HG02588 (cell line): Measurements from ENCODE around the gene CD300LD.
"Not testable (repeated sequence)": the region's sequence is repeated elsewhere in the genome, so short reads cannot be mapped to it uniquely, and the experiment has no call there.

Experiments used
- ATAC-seq: cut with Tn5 transposase; IDR thresholded peaks from one replicate; pipeline ENCODE4 v1.9.1; 2021; ENCODE audit warnings: mild to moderate bottlenecking, moderate library complexity; ENCODE audit not compliant: unreplicated experiment

The CD300LD gene

DNA sequence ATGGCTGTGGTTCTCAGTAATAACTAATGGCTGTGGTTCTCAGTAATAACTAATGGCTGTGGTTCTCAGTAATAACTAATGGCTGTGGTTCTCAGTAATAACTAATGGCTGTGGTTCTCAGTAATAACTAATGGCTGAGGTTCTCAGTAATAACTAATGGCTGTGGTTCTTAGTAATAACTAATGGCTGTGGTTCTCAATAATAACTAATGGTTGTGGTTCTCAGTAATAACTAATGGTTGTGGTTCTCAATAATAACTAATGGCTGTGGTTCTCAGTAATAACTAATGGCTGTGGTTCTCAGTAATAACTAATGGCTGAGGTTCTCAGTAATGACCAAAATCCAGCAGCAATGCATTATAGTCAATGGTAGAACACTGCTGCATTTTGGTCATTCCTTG lies 18.4 kb downstream of the CD300LD start:
- not testable (repeated sequence) for ATAC-seq

DNA sequence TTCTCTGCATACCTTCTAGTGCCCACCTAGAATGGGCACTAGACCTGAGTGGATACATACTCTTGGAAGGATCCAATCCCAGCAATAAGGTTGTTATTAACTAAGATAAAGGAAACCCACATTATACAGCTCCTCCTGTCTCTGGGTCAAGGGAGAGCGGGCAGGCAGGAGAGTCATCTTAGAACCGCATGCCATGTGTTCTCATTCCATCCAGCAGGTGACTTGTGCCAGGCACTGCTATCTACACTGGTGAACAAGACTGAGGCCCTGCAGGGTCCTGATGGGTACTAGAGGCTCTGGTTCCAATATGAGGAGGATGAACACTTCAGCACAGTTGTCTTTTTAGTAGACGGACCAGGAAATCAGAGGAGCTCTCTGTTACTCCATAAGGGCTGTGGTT lies 18.9 kb downstream of the CD300LD start:
- ATAC-seq, result no peak

DNA sequence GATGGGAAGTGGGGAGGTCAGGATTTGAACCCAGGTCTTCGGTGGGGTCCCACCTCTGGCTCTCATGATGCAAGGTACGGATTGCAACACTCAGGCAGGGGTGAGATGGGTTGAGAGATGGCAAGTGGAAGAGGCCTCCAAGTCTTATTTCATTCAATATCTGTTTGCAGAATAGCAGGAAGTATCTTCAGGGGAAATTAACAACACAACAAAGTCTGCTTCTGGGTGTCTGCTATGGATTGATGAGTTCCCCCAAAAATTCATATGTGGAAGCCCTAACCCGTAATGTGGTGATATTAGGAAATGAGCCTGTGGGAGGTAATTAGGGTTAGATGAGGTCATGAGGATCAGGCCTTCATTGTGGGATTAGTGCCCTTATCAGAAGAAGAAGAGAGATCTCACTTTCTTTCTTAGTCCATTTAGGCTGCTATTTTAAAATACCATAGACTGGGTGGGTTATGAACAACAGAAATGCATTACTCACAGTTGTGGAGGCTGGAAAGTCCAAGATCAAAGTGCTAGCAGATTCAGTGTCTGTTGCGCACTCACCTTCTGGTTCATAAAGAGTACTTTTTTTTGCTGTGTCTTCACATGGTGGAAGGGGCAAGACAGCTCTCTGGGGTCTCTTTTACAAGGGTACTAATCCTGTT lies 20.3 kb downstream of the CD300LD start:
- ATAC-seq, result no peak

DNA sequence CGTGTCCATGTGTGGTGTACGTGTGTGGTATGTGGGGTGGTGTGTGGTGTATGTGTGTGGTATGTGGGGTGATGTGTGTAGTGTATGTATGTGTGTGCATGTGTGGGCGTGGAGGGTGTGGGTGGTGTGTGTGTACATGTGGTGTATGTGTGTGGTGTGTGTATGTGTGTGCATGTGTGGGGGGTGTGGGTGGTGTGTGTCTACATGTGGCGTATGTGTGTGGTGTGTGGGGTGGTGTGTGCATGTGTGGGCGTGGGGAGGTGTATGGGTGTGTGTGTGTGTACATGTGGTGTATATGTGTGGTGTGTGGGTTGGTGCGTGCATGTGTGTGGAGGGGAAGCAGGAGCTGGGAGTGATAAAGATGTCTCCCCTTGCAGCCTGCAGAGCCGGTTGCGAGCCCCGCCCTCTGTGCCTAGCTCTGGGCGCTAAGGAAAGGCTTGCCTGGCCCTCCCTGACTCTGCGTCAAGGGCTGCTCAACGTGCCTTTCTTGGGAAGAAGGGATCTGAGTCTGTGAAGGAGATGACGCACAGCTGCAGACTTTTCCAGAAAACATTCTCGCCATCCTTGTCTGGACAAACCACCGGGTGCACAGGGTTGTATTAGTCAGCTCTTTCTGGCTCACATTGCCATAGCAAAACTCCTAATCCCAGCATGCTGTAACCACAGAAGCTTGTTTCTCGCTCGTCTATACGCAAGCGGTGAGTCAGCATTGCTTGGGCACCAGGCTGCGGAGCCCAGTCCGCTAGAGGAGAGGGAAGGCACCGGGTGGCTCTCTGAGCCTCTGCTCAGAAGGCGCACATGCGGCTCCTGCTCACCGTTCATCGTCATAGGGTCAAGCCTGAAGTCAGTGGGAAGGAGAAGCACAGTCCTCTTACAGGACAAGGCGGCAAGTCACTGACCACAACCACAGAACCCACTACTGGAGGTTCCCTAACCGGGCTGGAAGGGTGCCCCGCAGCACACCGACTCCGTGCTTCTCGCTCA lies 22.8 kb downstream of the CD300LD start:
- ATAC-seq, result no peak

DNA sequence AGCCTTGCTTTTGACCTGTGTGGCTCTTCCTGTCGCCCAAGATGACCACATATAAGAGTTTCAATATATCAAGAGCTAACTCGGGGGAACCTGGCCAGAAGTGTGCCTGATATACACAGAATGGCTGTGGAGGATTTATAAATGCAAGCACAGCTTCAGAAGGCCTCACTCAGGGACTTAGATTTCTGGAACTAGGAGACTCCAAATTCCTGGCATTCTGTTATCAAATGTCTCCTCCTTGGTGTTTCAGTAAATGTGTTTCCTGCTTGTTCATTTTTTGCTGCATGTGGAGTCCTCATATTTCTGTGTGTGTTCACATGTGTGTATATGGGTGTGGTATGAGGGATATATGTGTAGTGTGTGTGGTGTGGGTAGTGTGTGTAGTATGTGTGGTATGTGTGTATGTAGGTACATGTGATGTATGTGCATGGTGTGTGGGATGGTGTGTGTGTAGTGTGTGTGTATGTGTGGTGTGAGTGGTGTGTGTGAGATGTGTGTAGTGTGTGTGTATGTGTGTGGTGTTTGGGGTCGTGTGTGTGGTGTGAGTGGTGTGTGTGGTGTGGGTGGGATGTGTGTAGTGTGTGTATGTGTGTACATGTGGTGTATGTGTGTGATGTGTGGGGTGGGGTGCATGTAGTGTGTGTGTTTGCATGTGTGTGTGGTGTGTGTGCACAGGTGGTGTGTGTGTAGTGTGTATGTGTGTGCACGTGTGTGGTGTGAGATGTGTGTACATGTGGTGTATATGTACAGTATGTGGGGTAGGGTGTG lies 23.8 kb downstream of the CD300LD start:
- no peak for ATAC-seq

DNA sequence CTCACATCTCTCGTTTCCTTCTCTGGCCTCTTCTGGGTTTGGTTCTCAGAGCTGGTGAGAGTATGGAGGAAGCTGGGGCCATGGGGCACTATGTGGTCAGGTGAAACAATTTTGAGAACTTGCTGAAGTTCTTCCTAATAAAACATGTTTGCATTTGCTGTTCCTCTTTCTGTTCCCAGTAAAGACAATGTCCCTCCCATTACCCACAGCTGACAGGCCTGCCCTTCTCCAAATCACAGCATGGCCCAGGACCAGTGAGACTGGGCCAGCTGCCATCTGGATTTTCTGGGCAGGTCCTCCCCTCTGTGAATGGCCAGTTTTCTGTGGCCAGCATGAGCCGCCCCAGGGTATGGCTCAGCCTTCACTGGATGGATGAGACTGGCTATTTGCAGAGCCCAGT lies 24.7 kb downstream of the CD300LD start, which contains the start of gene CD300H:
TSS of gene CD300H (minus strand) at position 113 of the 400 bp plus-strand sequence.
- ATAC-seq, result no peak

DNA sequence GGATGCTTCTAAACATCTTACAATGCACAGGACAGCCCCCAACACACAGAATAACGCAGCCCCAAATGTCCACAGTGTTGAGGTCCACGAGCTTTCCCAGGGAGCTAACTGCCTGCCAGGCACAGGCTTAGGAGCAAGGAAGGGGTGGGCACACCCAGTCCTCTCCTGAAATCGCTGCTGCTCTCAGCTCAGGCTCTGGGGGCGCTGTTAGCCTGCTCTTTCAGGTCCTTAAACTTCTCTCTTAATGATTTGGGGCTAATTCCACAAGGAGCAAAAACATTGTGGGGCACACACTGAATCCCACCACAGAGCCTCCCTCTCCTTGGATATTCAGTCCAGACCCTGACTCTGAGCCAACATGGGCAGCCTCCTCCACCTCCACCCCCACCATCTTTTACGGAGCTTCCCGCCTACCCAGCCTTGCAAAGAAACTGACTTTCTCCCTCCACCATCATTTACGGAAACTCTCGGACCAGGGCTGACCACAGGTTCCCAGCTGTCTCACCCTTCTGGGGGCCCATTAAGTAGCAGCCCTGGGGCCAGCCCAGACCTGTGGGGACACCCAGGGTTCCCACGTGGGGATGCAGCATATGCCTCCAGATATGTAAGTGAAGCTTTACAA lies 25.8 kb downstream of the CD300LD start:
- no peak for ATAC-seq

DNA sequence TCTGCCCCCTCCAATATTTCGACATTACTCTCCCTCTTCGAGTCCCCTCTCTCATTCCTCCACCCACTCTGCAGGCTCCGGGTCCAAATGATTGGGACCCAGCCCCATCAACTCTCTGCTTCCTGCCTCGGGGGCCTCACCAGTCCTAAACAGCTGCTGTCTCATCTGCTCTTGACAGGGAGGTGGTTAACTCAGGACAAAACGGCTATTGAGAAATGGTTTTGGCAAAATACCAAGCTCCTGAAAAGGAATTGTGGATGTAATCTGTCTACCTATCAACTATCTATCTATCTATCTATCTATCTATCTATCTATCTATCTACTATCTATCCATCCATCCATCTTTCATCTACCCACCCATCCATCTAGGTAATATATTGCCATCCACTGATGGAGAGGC lies 27.0 kb downstream of the CD300LD start:
- no peak for ATAC-seq

DNA sequence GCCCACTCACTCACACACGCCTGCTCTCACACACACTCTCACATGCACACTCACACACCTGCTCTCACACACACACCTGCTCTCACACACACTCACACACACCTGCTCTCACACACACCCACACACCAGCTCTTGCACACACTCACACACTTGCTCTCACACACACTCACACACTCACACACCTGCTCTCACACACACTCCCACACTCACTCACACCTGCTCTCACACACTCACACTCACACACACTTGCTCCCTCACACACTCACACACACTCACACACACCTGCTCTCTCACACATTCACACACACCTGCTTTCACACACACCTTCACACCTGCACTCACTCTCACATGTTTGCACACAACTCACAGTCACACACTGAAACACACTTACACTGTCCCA lies 28.7 kb downstream of the CD300LD start:
- no peak for ATAC-seq

DNA sequence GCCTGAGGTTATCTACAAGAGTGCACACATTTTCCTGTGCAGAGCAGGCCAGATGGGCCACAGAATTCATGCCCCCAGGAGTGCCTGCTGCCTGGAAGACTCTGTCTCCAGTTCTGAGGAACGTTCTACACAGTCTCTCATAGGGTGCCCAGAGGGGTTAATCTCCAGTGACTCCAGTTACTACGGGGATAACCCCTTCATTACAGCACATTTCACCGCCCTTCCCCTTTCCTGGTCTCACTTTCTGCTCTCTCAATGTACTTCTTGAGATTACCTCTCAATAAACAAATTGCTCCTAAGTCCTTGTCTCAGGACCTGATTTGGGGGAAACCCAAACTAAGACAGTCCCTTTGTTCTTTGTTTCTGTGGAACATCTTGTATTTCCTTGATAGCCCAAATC lies 30.5 kb downstream of the CD300LD start:
- ATAC-seq, result no peak

DNA sequence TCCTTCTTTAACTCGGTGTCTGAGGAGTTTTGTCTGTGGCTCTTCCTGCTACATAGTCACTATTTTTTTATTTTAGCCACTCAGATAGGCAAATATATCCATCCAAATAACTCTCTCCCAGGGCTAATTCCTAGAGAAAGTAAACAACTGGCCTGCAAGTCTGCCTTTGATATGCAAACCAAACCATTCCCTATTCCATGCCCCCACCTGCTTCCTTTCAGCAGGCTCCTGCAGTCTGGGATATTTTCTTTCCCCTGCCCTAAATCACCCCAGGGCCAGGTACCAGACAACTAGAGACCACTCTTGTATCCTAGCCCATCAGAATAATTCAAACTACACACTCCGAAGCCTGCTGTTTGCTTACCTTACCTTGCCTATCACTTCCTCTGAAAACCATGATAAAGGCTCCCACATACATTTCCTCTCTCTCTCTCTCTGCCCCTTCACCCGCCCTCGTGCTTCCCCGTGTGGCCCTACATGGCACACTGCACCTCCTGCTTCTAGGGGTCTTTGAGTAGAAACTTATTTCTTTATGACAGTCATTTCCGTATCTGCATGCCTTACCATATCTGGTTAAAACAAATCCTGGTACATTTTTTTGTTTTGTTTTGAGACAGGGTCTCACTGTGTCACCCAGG lies 33.1 kb downstream of the CD300LD start:
- ATAC-seq, result no peak

DNA sequence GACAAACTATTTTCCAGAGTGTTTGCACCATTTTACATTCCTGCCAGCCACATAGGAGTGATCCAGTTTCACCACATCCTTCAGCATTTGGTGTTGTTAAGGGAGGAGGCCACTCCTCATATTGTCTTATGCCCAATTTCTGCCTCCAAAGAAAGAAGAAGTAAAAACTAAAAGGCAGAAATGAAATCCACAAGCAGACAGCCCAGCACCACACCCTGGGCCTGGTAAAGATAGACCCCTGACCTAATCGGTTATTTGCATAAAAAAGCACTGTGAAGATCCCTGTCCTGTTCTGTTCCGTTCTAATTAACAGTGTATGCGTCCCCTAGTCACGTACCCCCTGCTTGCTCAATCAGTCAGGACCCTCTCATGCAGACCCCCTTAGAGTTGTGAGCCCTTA lies 33.7 kb downstream of the CD300LD start:
- not testable (repeated sequence) for ATAC-seq

DNA sequence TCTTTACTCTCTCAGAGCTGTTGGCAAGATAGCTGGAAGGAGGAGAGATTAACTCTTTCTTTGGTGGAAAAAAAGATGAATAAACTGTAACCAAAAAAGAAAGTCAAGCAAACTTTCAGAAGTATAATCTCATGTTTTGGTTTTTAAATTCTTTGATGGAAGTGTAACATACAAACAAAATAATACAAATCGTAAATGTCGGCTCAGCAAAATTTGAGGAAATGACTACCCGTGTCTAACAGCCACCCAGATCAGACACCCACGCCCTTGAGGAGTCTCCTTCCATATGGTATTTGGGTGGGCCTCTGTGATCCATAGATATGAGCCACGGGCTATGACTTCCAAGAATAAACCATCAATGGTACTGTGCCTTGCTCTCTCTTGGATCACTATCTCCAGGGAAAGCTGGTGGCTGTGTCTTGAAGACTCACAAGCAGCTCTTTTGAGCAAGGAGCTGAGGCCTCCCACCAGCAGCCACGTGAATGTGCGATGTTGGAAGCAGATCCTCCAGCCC lies 36.6 kb downstream of the CD300LD start:
- no peak for ATAC-seq

DNA sequence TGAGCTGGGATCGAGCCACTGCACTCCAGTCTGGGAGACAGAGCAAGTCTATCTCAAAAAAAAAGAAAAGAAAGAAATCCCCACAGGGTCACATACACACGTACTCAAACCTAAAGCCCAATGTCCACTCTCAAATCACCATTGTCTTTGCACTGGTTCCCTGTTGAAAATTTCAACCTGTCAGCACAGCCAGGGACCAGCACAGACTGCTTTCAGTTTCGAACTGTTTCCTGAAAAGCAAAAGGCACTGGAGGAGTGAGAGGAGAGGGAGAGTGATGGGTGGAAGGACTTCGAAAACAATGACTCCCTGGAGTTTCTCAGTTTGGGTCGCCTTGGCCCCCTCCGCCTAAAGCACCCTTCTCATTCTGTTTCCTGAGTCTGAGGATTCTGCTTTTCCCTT lies 37.2 kb downstream of the CD300LD start:
- no peak for ATAC-seq

DNA sequence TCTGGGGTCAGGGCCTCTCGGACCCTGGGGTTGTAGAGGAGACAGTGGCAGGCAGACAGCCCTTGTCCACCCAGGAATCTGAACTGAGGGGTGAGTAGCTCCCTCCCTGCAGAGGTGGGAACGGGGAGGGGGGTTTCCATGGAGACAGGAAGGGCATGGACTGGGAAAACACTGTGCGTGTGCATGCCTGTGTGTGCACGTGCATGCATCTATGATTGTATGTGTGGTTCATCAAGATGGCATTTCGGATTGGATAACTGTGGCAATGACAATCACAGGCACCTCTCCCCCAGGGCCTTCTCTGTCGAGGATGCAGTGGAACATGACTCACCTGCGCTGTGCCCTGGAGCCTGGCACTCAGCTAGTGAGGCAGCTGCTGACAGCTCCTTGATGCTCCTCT lies 40.0 kb downstream of the CD300LD start:
- ATAC-seq, result no peak

DNA sequence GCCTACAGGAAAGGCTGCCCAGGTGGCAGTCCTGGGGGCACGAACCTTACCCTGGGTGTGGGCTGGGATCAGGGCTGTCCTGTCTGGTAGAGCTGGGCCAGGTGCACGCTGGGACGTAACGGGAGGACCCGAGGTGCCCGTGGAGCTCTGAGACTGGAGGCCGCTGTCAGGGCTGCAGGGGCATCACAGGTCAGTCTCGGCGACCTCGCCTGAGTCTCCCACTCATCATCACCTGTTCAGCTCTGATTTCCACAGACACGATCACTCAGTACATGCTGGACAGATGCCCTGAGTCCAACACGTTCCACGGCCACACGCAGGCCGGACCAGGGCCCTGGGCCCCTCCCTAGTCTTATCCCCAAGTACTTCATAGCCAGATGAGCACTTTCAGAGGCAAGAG lies 41.5 kb downstream of the CD300LD start:
- no peak for ATAC-seq

DNA sequence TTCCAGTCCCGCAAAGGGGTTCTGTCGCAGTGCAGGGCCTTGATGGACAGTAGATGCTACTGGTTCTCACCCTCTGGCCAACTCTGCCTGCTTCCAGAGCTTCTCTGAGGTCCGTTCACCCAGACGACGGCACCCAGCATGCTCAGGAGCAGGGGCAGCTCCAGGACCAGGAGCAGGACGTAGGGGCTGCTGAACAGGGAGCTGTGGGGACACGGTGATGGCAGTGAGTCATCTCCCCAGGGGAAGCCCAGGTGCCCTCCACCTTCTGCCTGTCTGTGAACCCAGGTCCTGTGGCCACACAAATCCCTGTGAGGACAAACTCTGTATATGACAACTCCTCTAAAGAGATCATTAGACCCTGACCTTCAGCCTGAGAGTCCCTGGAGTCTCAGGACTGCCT lies 42.7 kb downstream of the CD300LD start:
- ATAC-seq, result no peak

DNA sequence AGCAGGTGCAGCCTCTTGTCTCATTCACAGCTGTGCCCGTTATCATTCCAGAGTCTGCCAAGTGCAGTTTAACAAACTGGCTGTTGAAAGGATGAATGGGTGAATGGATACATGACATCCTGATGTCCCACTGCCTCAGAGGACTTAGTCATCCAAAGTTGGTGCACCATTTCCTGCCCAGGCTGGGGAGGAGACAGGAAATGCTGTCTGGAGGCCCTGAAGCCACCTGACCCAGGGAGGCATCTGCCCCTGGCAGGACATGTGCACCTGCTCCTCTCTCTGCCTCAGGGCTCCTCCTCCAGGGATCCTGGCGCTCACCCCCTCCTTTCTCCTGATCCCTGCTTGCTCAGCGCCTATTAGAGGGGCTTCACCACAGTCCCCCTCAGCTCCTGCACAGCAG lies 44.3 kb downstream of the CD300LD start:
- ATAC-seq, result no peak

DNA sequence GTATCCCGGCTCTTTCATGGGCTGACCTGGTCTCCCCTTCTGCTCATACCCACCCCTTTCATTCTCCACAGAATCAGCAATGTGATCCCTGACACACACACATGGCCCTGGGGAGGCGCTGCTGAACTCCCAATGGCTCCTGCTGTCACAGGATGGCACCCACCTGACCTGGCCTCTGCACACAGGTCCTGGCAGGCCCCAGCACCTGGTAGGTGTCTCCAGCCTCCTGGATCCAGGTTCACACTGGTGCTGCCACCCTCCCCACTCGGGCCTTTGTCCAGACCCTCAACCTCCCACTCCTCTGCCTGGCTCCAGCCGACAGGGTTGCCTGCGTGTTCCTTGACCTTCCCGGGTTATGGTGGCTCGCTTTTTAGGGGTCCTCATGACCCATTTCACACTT lies 44.8 kb downstream of the CD300LD start:
- no peak for ATAC-seq

DNA sequence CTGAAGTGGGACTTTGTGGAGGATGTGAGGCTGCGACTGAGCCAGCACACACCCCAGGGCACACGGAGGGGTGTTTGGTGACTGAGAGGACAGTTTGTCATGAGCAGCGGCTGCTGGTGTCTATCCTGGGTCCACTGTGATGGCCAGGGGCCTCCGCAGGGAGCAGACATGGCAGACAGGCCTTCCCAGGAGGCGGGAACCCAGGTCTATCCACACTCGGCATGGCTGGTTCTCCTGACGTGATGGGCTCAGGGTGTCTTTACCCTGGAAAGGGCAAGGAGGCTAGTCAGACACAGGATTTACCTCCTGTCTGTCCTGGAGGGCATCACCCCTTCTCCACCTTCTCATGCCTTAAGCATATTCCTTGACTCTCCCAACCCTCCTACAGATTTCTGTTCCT lies 45.5 kb downstream of the CD300LD start:
- ATAC-seq, result no peak
